ENCODE data around the gene PSMD11. TPM values are rescaled to one million over a fixed set of nuclear protein-coding genes. Genes with fewer than 3 reads are reported as not detected.

PSMD11 gene
- total and polyA plus RNA-seq, 8 donors = 21.0 to 131 (median 31.9) TPM

GRCh38 chr17:32490101-32490482 is 45.8 kb downstream of the PSMD11 start:
- Histone ChIP-seq H3K27me3 (no peaks in the 10 kb centered on the region), H3K4me1 (peaks cover 12 to 53% (median 20%) of the 10 kb centered on the region in 4 donors), H3K36me3 (peaks cover 0 to 23% (median 18%) of the 10 kb centered on the region in 4 donors), H3K9me3 (no peaks in the 10 kb centered on the region), H3K27ac (no peak overlapping the region), H3K4me3 (no peak overlapping the region)
- TF ChIP-seq EP300 (IDR thresholded peaks at IDR 0.05) (no peak), POLR2AphosphoS5 (IDR thresholded peaks at IDR 0.05) (no peak), POLR2A (IDR thresholded peaks at IDR 0.05) (no peak)
- TF ChIP-seq, protein P1, sequence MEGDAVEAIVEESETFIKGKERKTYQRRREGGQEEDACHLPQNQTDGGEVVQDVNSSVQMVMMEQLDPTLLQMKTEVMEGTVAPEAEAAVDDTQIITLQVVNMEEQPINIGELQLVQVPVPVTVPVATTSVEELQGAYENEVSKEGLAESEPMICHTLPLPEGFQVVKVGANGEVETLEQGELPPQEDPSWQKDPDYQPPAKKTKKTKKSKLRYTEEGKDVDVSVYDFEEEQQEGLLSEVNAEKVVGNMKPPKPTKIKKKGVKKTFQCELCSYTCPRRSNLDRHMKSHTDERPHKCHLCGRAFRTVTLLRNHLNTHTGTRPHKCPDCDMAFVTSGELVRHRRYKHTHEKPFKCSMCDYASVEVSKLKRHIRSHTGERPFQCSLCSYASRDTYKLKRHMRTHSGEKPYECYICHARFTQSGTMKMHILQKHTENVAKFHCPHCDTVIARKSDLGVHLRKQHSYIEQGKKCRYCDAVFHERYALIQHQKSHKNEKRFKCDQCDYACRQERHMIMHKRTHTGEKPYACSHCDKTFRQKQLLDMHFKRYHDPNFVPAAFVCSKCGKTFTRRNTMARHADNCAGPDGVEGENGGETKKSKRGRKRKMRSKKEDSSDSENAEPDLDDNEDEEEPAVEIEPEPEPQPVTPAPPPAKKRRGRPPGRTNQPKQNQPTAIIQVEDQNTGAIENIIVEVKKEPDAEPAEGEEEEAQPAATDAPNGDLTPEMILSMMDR (IDR thresholded peaks at IDR 0.05) = no peak
- DNase-seq = no peak
- WGBS, 5 donors = 76 to 88% (median 80%) methylated on average over 9 to 16 of the region's 16 CpGs
- intact Hi-C loops (cut with DNase I; ENCODE audit: low total_unique reads) = loop anchor here (10.0 kb wide), 1 partner anchor 265 kb away; no protein-coding TSS in a partner anchor

GRCh38 chr17:32491371-32492263 is 47.3 kb downstream of the PSMD11 start:
- 82 to 89% (median 86%) methylated on average over 13 to 21 of the region's 21 CpGs for WGBS, 5 donors
- no peak for TF ChIP-seq POLR2A (IDR thresholded peaks at IDR 0.05)
- TF ChIP-seq POLR2AphosphoS5 (IDR thresholded peaks at IDR 0.05) = no peak
- TF ChIP-seq, protein P1 (IDR thresholded peaks at IDR 0.05) = no peak
- H3K27me3 ChIP-seq = no peaks in the 10 kb centered on the region
- H3K4me3 ChIP-seq = no peak overlapping the region
- DNase-seq = no peak
- H3K36me3 ChIP-seq = peaks cover 0 to 23% (median 18%) of the 10 kb centered on the region in 4 donors
- intact Hi-C loops (cut with DNase I; ENCODE audit: low total_unique reads) = loop anchor here (10.0 kb wide), 1 partner anchor 263 kb away; no protein-coding TSS in a partner anchor
- no peak overlapping the region for H3K27ac ChIP-seq
- H3K9me3 ChIP-seq = no peaks in the 10 kb centered on the region
- peaks cover 6 to 52% (median 17%) of the 10 kb centered on the region in 4 donors for H3K4me1 ChIP-seq

GRCh38 chr17:32492264-32492589 is 47.9 kb downstream of the PSMD11 start:
- H3K36me3 ChIP-seq = peaks cover 0 to 23% (median 18%) of the 10 kb centered on the region in 4 donors
- intact Hi-C loops (cut with DNase I; ENCODE audit: low total_unique reads) = loop anchor here (10.0 kb wide), 1 partner anchor 263 kb away; no protein-coding TSS in a partner anchor
- no peaks in the 10 kb centered on the region for H3K27me3 ChIP-seq
- WGBS, 5 donors = 79 to 89% (median 85%) methylated on average over 4 of the region's 4 CpGs
- peaks cover 6 to 52% (median 17%) of the 10 kb centered on the region in 4 donors for H3K4me1 ChIP-seq
- no peak for DNase-seq
- H3K4me3 ChIP-seq = no peak overlapping the region
- no peak overlapping the region for H3K27ac ChIP-seq
- TF ChIP-seq POLR2A (IDR thresholded peaks at IDR 0.05) = no peak
- TF ChIP-seq EP300 (IDR thresholded peaks at IDR 0.05) = no peak
- no peaks in the 10 kb centered on the region for H3K9me3 ChIP-seq

DNA sequence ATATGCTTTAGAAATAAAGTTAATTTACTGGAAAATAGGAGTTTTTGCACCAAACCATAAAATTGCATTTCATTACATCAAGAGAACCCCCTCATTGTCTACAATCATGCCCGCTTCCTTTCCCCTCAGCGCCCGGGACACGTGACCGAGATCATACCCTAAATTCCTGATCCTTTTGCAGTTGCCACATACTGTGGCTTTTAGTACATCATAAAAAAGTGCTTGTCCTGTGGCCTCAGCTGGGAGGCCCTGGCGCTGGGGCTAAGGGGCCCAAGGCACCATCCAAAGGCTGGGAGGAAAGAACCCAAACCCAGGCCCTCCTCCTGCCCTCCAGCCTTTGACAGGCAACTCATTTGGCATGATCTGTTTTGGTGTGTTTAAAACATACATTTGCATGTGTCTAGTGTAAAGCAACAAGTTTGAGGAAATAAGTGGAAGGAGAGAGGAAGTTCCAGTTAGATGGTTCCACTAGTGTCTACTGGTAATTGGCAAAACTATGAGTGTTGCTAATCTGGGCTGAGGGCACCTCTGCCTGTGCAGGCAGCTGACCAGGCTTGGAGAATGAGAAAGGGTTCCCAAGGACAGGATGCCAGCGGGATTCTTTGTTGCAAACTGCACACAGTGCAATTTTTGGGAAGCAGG is 48.5 kb downstream of the PSMD11 start:
- Histone ChIP-seq H3K36me3 (peaks cover 0 to 23% (median 18%) of the 10 kb centered on the region in 4 donors), H3K27ac (no peak overlapping the region), H3K27me3 (no peaks in the 10 kb centered on the region), H3K4me1 (peaks cover 2 to 47% (median 11%) of the 10 kb centered on the region in 4 donors), H3K4me3 (no peak overlapping the region), H3K9me3 (no peaks in the 10 kb centered on the region)
- 81 to 97% (median 92%) methylated on average over 7 of the region's 7 CpGs for WGBS, 5 donors
- DNase-seq = no peak
- intact Hi-C loops (cut with DNase I; ENCODE audit: low total_unique reads) = loop anchor here (10.0 kb wide), 1 partner anchor 262 kb away; no protein-coding TSS in a partner anchor
- no peak for TF ChIP-seq POLR2A (IDR thresholded peaks at IDR 0.05)
- TF ChIP-seq, protein P1 (IDR thresholded peaks at IDR 0.05) = no peak
- TF ChIP-seq EP300 (IDR thresholded peaks at IDR 0.05) = no peak
- no peak for TF ChIP-seq POLR2AphosphoS5 (IDR thresholded peaks at IDR 0.05)
